PC-3 (cell line): ENCODE results near the gene CCDC87.
"Not testable (repeated sequence)": the region's sequence is repeated elsewhere in the genome, so short reads cannot be mapped to it uniquely, and the experiment has no call there.

Experiments used
- CTCF ChIP-seq: fragments of 300-600 bp; sonication (generic); conservative IDR thresholded peaks from 2 replicates; pipeline ENCODE4 v1.5.1; 2017; ENCODE audit warnings: antibody characterized with exemption, low read depth, mild to moderate bottlenecking, low read length
- EZH2phosphoT487 ChIP-seq: fragments of 300-600 bp; sonication (generic); IDR thresholded peaks from 2 replicates; pipeline ENCODE4 v1.6.1; 2018; ENCODE audit warnings: mild to moderate bottlenecking, antibody characterized with exemption, low read length, borderline replicate concordance

- not testable (repeated sequence) for TF ChIP-seq CTCF, EZH2phosphoT487
These were observed 47.0 kb upstream of the CCDC87 start for GRCh38 chr11:66639814-66640340.
